T-cell (primary cell): ENCODE results near the gene FBXL14. TPM values are rescaled to one million over a fixed set of nuclear protein-coding genes. Genes with fewer than 3 reads are reported as not detected.
A peak's percentile ranks its signal among the peaks of the same experiment; 100 is the strongest.

Experiments used
- ATAC-seq, 4 experiments: fragments of 200-7000 bp in 3 of 4; fragments of 150-1000 bp in 1 of 4; cut with Tn5 transposase; replicated peaks in 1 of 4; 1 replicate in 3 of 4; 2 replicates in 1 of 4; pipeline ENCODE4 v1.10.0; 2021; ENCODE audit warnings: moderate library complexity in 3 of 4, mild to moderate bottlenecking in 2 of 4, moderate number of reproducible peaks in 1 of 4
- CTCF ChIA-PET, 2 donors: fragments of 300-600 bp; sonication (Branson Sonifier 250); formaldehyde crosslinking; loops; one replicate each; lab custom pipeline; 2022; ENCODE audit warnings: antibody characterized with exemption in 2 of 2; lab: Charles Lee
- POLR2A ChIA-PET, 2 donors: fragments of 300-600 bp; sonication (Branson Sonifier 250); formaldehyde crosslinking; loops; one replicate each; lab custom pipeline; 2022; ENCODE audit warnings: antibody characterized with exemption in 2 of 2; lab: Charles Lee
- DNase-seq, 35 experiments: peaks; one replicate each; pipeline versions ENCODE4 v3.0.0 to v3.0.0-alpha.2; 2013 to 2023
- H3K27ac ChIP-seq: one replicate; pipeline ENCODE4 v1.5.1; 2013; ENCODE audit warnings: low read length
- H3K27me3 ChIP-seq, 2 experiments: replicated peaks in 1 of 2; 1 replicate in 1 of 2; 2 replicates in 1 of 2; pipeline versions ENCODE4 v1.6.1 to v1.7.0; 2013; ENCODE audit warnings: low read length in 1 of 2, mixed read lengths in 1 of 2; ENCODE audit not compliant: control insufficient read depth in 2 of 2, insufficient read depth in 2 of 2; ENCODE audit errors: extremely low read depth in 1 of 2
- H3K36me3 ChIP-seq, 2 donors: 1 replicate in 1 of 2; 2 replicates in 1 of 2; pipeline versions ENCODE4 v1.6.1 to v1.7.0; 2013; ENCODE audit warnings: low read length in 1 of 2; ENCODE audit not compliant: control insufficient read depth in 2 of 2, insufficient read depth in 1 of 2; ENCODE audit errors: extremely low read depth in 1 of 2
- H3K4me1 ChIP-seq, 2 experiments: 1 replicate in 1 of 2; 2 replicates in 1 of 2; pipeline versions ENCODE4 v1.6.1 to v1.7.0; 2013; ENCODE audit warnings: low read length in 2 of 2, mixed read lengths in 1 of 2; ENCODE audit not compliant: insufficient read depth in 2 of 2, control insufficient read depth in 1 of 2; ENCODE audit errors: extremely low read depth in 1 of 2
- H3K4me3 ChIP-seq, 2 donors: 1 replicate in 1 of 2; 2 replicates in 1 of 2; pipeline versions ENCODE4 v1.5.1 to v1.7.0; 2013; ENCODE audit warnings: mild to moderate bottlenecking in 2 of 2, low read length in 1 of 2, moderate library complexity in 1 of 2; ENCODE audit not compliant: control insufficient read depth in 1 of 2; ENCODE audit errors: extremely low read depth in 1 of 2
- H3K9me3 ChIP-seq: 2 replicates; pipeline ENCODE4 v1.7.0; 2013
- H3K27ac Mint-ChIP-seq, 2 donors: one replicate each; pipeline ENCODE4 v1.8.0; 2020 to 2021; ENCODE audit warnings: mild to moderate bottlenecking in 2 of 2, mixed read lengths in 2 of 2
- H3K27me3 Mint-ChIP-seq, 2 donors: one replicate each; pipeline ENCODE4 v1.8.0; 2021 to 2022; ENCODE audit warnings: mixed read lengths in 2 of 2
- H3K36me3 Mint-ChIP-seq: one replicate; pipeline ENCODE4 v1.8.0; 2021; ENCODE audit warnings: mixed read lengths
- H3K4me1 Mint-ChIP-seq, 3 donors: one replicate each; pipeline ENCODE4 v1.8.0; 2020 to 2022; ENCODE audit warnings: mixed read lengths in 3 of 3, mild to moderate bottlenecking in 1 of 3
- H3K4me3 Mint-ChIP-seq, 3 donors: one replicate each; pipeline ENCODE4 v1.8.0; 2020 to 2022; ENCODE audit warnings: mild to moderate bottlenecking in 3 of 3, mixed read lengths in 3 of 3, moderate library complexity in 3 of 3
- H3K9me3 Mint-ChIP-seq, 3 donors: one replicate each; pipeline ENCODE4 v1.8.0; 2020 to 2022; ENCODE audit warnings: mixed read lengths in 3 of 3
- WGBS: methylation state at CpG from one replicate; pipeline ENCODE4 v1.1.5; 2013; ENCODE audit warnings: missing lambda C conversion rate; ENCODE audit not compliant: insufficient coverage; 5-methylcytosine and 5-hydroxymethylcytosine counted together
- total RNA-seq, 35 experiments: library from RNA in 6 of 35; stranded (reverse) in 6 of 35; fragments of 120-200 nt in 1 of 35; gene quantifications; one replicate each; pipeline versions ENCODE4 v1.2.1 to v1.2.4 and lab custom pipeline; 2013 to 2026

The FBXL14 gene
- total RNA-seq, 5 donors from 2014 or later (not counting 1 experiment from before 2014, with no cell fraction given) = 27.3 to 48.7 (median 42.5) TPM

DNA sequence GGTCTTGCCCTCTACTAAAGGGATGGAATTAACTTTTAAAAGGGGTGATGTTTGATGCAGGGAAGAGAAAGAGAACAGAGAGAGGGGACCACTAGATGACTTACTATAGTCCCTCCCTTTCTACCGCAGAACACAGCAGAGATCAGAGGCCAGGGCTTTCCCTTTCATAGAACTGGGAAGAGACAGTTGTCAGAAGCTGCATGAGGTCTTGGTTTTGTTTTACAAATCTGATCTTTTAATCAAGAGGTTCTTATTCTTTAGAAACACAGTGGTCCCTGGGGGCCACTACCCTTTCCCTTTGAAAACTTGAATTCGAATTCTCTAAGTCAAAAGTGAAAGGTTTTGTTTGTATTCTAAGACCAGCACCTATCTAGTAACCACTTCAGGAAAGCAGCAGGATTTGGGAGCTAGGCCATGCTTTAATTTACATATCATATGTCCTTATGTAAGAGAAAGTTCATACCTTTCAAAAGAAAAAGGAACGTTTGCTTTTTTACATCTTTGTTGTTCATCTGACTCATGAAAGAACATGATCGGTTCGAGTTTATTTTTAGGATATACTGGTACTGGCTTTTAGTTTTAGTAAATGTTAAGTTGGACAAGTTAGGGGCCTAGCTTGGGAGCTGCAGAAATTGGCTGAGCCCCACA, 6.3 kb downstream of the FBXL14 start:
- Histone ChIP-seq H3K4me3 (no peak overlapping the region), H3K9me3 (no peaks in the 10 kb centered on the region), H3K27ac (no peak overlapping the region), H3K4me1 (peaks cover 20 to 27% of the 10 kb centered on the region in 2 experiments), H3K27me3 (no peaks in the 10 kb centered on the region), H3K36me3 (peaks cover 0 to 8% of the 10 kb centered on the region in 2 donors)
- Mint-ChIP-seq H3K27me3 (no peaks in the 10 kb centered on the region), H3K4me1 (peaks cover 60 to 66% (median 66%) of the 10 kb centered on the region in 3 donors), H3K4me3 (peak overlapping the region; percentile 37 to 85 (median 43)), H3K27ac (peak overlapping the region; percentile 78 to 87), H3K9me3 (no peaks in the 10 kb centered on the region), H3K36me3 (peaks cover 23% of the 10 kb centered on the region)
- ChIA-PET POLR2A (interaction anchor here (0.6 to 1.1 kb wide), 2 partner anchors 14 kb away, joined by 3 to 4 read pairs; no protein-coding TSS in a partner anchor), CTCF (interaction anchor here (0.5 to 5.3 kb wide), 11 partner anchors 11 to 1288 kb away, joined by 3 to 55 read pairs (median 5); no protein-coding TSS in a partner anchor)
- WGBS = 40% methylated on average over 2 of the region's 5 CpGs
- DNase-seq (peak in 3 of 35 experiments; percentile 21 to 50 (median 25)), ATAC-seq (peak in 1 of 4 experiments; percentile 73)

GRCh38 chr12:1584326-1584725, 10.1 kb downstream of the FBXL14 start:
- H3K27me3 ChIP-seq = no peaks in the 10 kb centered on the region
- H3K4me3 ChIP-seq = no peak overlapping the region
- H3K36me3 ChIP-seq = peaks cover 0 to 8% of the 10 kb centered on the region in 2 donors
- H3K36me3 Mint-ChIP-seq = peaks cover 22% of the 10 kb centered on the region
- peaks cover 0 to 12% of the 10 kb centered on the region in 2 experiments for H3K4me1 ChIP-seq
- H3K4me3 Mint-ChIP-seq = no peak overlapping the region
- H3K27me3 Mint-ChIP-seq = no peaks in the 10 kb centered on the region
- ChIA-PET POLR2A (interaction anchor here in 1 of 2 donors (1.4 kb wide), 1 partner anchor 19 kb away, joined by 3 read pairs; no protein-coding TSS in a partner anchor), CTCF (interaction anchor here (0.5 to 3.4 kb wide), 12 partner anchors 8 to 1922 kb away, joined by 3 to 195 read pairs (median 4); no protein-coding TSS in a partner anchor)
- no peaks in the 10 kb centered on the region for H3K9me3 Mint-ChIP-seq
- no peak for ATAC-seq
- no peak for DNase-seq
- peak overlapping the region in 1 of 2 donors; percentile 55 for H3K27ac Mint-ChIP-seq
- peaks cover 32 to 34% (median 32%) of the 10 kb centered on the region in 3 donors for H3K4me1 Mint-ChIP-seq
- H3K9me3 ChIP-seq = no peaks in the 10 kb centered on the region
- WGBS = 96% methylated on average over 4 of the region's 4 CpGs
- no peak overlapping the region for H3K27ac ChIP-seq

DNA sequence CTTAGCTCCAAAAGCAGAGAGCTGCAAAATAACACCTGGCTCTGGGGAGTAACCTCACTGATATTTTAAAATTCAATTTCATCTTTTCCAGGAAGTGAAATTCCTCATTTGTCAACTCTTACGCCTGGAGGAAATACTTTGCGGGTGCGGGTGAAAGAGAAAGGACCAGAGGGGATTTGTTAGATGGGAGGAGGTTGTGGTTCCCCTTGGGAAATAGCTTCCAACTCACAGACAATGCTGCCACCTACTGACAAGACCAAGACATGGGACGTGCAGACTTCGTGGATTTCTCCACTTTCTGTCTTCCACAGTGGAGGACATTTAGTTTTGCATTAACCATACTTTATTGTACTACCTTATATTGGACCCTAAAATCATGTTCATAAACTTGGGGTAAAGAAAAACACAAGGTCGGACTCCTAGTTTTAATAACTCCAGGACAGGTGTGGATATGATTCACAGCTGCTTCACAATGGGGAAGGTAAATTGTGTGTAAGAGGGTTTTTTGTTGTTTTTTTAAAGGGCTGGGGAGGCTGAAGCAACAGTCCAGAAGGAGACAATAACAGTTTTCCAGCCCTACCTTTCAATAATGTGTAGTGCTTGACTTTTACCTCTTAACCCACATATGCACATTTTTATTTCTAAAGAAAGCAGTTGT, 10.8 kb downstream of the FBXL14 start:
- Histone ChIP-seq H3K4me3 (no peak overlapping the region), H3K27me3 (no peaks in the 10 kb centered on the region), H3K9me3 (no peaks in the 10 kb centered on the region), H3K27ac (no peak overlapping the region), H3K4me1 (peaks cover 0 to 9% of the 10 kb centered on the region in 2 experiments), H3K36me3 (peaks cover 0 to 8% of the 10 kb centered on the region in 2 donors)
- Mint-ChIP-seq H3K27me3 (no peaks in the 10 kb centered on the region), H3K9me3 (no peaks in the 10 kb centered on the region), H3K27ac (peak overlapping the region in 1 of 2 donors; percentile 48), H3K4me3 (peak overlapping the region in 1 of 3 donors; percentile 7), H3K36me3 (peaks cover 18% of the 10 kb centered on the region), H3K4me1 (peaks cover 25 to 26% (median 26%) of the 10 kb centered on the region in 3 donors)
- CTCF ChIA-PET = interaction anchor here (0.5 to 3.4 kb wide), 29 partner anchors 9 to 1923 kb away, joined by 3 to 195 read pairs (median 4); no protein-coding TSS in a partner anchor
- ATAC-seq (peak; percentile 68 to 79 (median 74)), DNase-seq (peak in 32 of 35 experiments; percentile 24 to 87 (median 53))
- WGBS = no CpG with 5 or more reads among the region's 6 CpGs
- POLR2A ChIA-PET = interaction anchor here (0.5 to 1.4 kb wide), 7 partner anchors 20 to 1083 kb away, joined by 3 to 14 read pairs (median 3); no protein-coding TSS in a partner anchor

DNA sequence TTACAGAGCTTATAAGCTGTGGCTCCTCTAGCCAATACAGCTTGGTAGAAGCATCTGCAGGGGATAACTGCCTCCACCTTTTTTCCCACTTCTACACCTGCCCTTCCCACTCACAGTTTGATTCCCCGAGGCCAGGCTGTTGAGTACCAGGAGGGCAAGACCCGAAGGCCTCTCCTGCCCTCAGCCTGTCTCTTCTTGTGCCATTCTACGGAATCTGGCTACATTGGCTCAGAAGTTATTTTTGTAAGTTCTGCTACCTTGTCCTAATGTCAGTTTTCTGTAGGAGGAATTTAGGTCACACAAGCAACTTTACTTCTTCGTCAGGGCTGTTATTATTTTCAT, 11.7 kb downstream of the FBXL14 start:
- peaks cover 0 to 2% of the 10 kb centered on the region in 2 experiments for H3K4me1 ChIP-seq
- peaks cover 0 to 8% of the 10 kb centered on the region in 2 donors for H3K36me3 ChIP-seq
- no peaks in the 10 kb centered on the region for H3K27me3 ChIP-seq
- no peaks in the 10 kb centered on the region for H3K27me3 Mint-ChIP-seq
- no peak overlapping the region for H3K4me3 Mint-ChIP-seq
- peaks cover 16 to 18% (median 17%) of the 10 kb centered on the region in 3 donors for H3K4me1 Mint-ChIP-seq
- WGBS = 100% methylated on average over 1 of the region's 4 CpGs
- no peak overlapping the region for H3K27ac ChIP-seq
- no peak for ATAC-seq
- DNase-seq = no peak
- ChIA-PET CTCF (interaction anchor here (0.7 to 3.4 kb wide), 21 partner anchors 10 to 1006 kb away, joined by 3 to 195 read pairs (median 4); no protein-coding TSS in a partner anchor), POLR2A (interaction anchor here (0.7 to 1.4 kb wide), 4 partner anchors 20 to 467 kb away, joined by 3 to 8 read pairs (median 4); no protein-coding TSS in a partner anchor)
- no peak overlapping the region for H3K27ac Mint-ChIP-seq
- H3K9me3 ChIP-seq = no peaks in the 10 kb centered on the region
- peaks cover 17% of the 10 kb centered on the region for H3K36me3 Mint-ChIP-seq
- H3K9me3 Mint-ChIP-seq = no peaks in the 10 kb centered on the region
- no peak overlapping the region for H3K4me3 ChIP-seq

GRCh38 chr12:1581973-1582708, 12.2 kb downstream of the FBXL14 start:
- Histone ChIP-seq H3K27me3 (no peaks in the 10 kb centered on the region), H3K27ac (no peak overlapping the region), H3K9me3 (no peaks in the 10 kb centered on the region), H3K4me1 (no peaks in the 10 kb centered on the region), H3K36me3 (peaks cover 0 to 8% of the 10 kb centered on the region in 2 donors), H3K4me3 (no peak overlapping the region)
- DNase-seq = no peak
- ChIA-PET CTCF (interaction anchor here (0.6 to 3.4 kb wide), 6 partner anchors 26 to 1006 kb away, joined by 3 to 195 read pairs (median 8); no protein-coding TSS in a partner anchor), POLR2A (interaction anchor here in 1 of 2 donors (1.2 kb wide), 1 partner anchor 464 kb away, joined by 3 read pairs; no protein-coding TSS in a partner anchor)
- Mint-ChIP-seq H3K4me3 (no peak overlapping the region), H3K9me3 (no peaks in the 10 kb centered on the region), H3K4me1 (peaks cover 12 to 13% (median 12%) of the 10 kb centered on the region in 3 donors), H3K36me3 (peaks cover 17% of the 10 kb centered on the region), H3K27me3 (no peaks in the 10 kb centered on the region), H3K27ac (no peak overlapping the region)
- ATAC-seq = no peak
- WGBS = 94% methylated on average over 5 of the region's 11 CpGs
